K562 (cell line): ENCODE data around the gene POLDIP3. TPM values are rescaled to one million over a fixed set of nuclear protein-coding genes. Genes with fewer than 3 reads are reported as not detected.

Experiments used
- CTBP1 ChIP-seq: fragments of 450-650 bp; IDR thresholded peaks from 2 replicates; pipeline ENCODE4 v1.6.1; 2016; ENCODE audit warnings: borderline replicate concordance
- DPF2 ChIP-seq: fragments of 450-650 bp; IDR thresholded peaks from 2 replicates; pipeline ENCODE4 v1.6.1; 2016
- FOS ChIP-seq: IDR thresholded peaks from 3 replicates; pipeline ENCODE4 v1.6.1; 2011; ENCODE audit not compliant: insufficient read length; ENCODE audit errors: extremely low read depth
- HMG20B ChIP-seq: fragments of 250-450 bp; sonication (Bioruptor Pico); IDR thresholded peaks from 2 replicates; pipeline ENCODE4 v1.5.0; 2021; ENCODE audit warnings: mild to moderate bottlenecking
- HNRNPUL1 ChIP-seq: fragments of 200-400 bp; formaldehyde crosslinking; IDR thresholded peaks from 2 replicates; pipeline ENCODE4 v1.6.1; 2017; ENCODE audit warnings: low read length
- KLF10 ChIP-seq: fragments of 250-450 bp; sonication (Bioruptor Pico); IDR thresholded peaks from 2 replicates; pipeline ENCODE4 v1.6.1; 2021; ENCODE audit warnings: matching md5 sums
- KLF16 ChIP-seq: IDR thresholded peaks from 2 replicates; pipeline ENCODE4 v1.6.1; 2016; ENCODE audit warnings: antibody characterized with exemption
- MAX ChIP-seq: sonication (generic); formaldehyde crosslinking; IDR thresholded peaks from 2 replicates; pipeline ENCODE4 v1.9.0; 2022; ENCODE audit warnings: mild to moderate bottlenecking, missing genetic modification reagents
- MED1 ChIP-seq: sonication (generic); formaldehyde crosslinking; IDR thresholded peaks from 2 replicates; pipeline ENCODE4 v1.8.1; 2023; ENCODE audit warnings: missing genetic modification reagents, borderline replicate concordance
- NFIX ChIP-seq: fragments of 250-450 bp; sonication (Bioruptor Pico); IDR thresholded peaks from 2 replicates; pipeline ENCODE4 v1.4.0; 2020; ENCODE audit warnings: low read depth, mild to moderate bottlenecking, moderate library complexity
- POLR2AphosphoS2 ChIP-seq: IDR thresholded peaks from 2 replicates; pipeline ENCODE4 v1.6.1; 2012; ENCODE audit warnings: low read length, improper control_type of control experiment
- PRMT5 ChIP-seq: sonication (generic); formaldehyde crosslinking; IDR thresholded peaks from 2 replicates; pipeline ENCODE4 v1.5.0; 2020; ENCODE audit warnings: missing genetic modification reagents
- RBM39 ChIP-seq: fragments of 200-400 bp; formaldehyde crosslinking; optimal IDR thresholded peaks from 2 replicates; pipeline ENCODE3; 2018; ENCODE audit warnings: low read depth, low read length
- REST ChIP-seq, 2 experiments: fragments of 450-650 bp; formaldehyde crosslinking in 1 of 2; IDR thresholded peaks; 2 replicates each; pipeline versions ENCODE4 v1.4.0 to v1.6.1; 2014 to 2020; ENCODE audit warnings: mild to moderate bottlenecking in 2 of 2, borderline replicate concordance in 1 of 2, low read depth in 1 of 2
- RUNX1 ChIP-seq: sonication (generic); IDR thresholded peaks from 2 replicates; pipeline ENCODE4 v1.6.1; 2016; ENCODE audit warnings: antibody characterized with exemption, low read depth
- SREBF2 ChIP-seq: sonication (generic); formaldehyde crosslinking; IDR thresholded peaks from 2 replicates; pipeline ENCODE4 v1.4.0; 2020; ENCODE audit warnings: mild to moderate bottlenecking, missing genetic modification reagents
- SRSF7 ChIP-seq: fragments of 200-400 bp; formaldehyde crosslinking; optimal IDR thresholded peaks from 2 replicates; pipeline ENCODE3; 2017; ENCODE audit warnings: mild to moderate bottlenecking, low read depth, low read length
- TAL1 ChIP-seq: fragments of 450-650 bp; IDR thresholded peaks from 2 replicates; pipeline ENCODE4 v1.6.1; 2016; ENCODE audit warnings: mild to moderate bottlenecking
- ZFPM2 ChIP-seq: fragments of 250-450 bp; sonication (Bioruptor Pico); IDR thresholded peaks from 2 replicates; pipeline ENCODE4 v1.5.1; 2022; ENCODE audit warnings: mild to moderate bottlenecking
- ZKSCAN1 ChIP-seq: fragments of 150-350 bp; IDR thresholded peaks from 2 replicates; pipeline ENCODE4 v1.6.1; 2016; ENCODE audit warnings: low read depth, low read length
- ZNF24 ChIP-seq: fragments of 450-650 bp; IDR thresholded peaks from 2 replicates; pipeline ENCODE4 v1.6.1; 2016
- polyA plus RNA-seq, 8 experiments: library from polyadenylated mRNA; depleted of rRNA in 4 of 8; stranded (reverse) in 5 of 8; unstranded in 3 of 8; fragments of >200 nt; fragmentation: Nextera tagmentation in 2 of 8; fragmentation: Illumina TruSeq in 1 of 8; extraction: Ambion mirVana in 2 of 8; extraction: Trizol in 1 of 8; gene quantifications; 2 replicates each; pipeline versions ENCODE4 v1.2.1 to v1.2.3, GENCODE V29; 2011 to 2014; ENCODE audit warnings: inconsistent platforms in 1 of 8, missing spikeins in 1 of 8
- total RNA-seq, 7 experiments: library from RNA; depleted of rRNA in 6 of 7; stranded (reverse); fragments of >200 nt in 6 of 7; fragmentation: Illumina TruSeq in 2 of 7; extraction: Trizol in 2 of 7; gene quantifications; 2 replicates each; pipeline versions ENCODE4 v1.2.1 to v1.2.3, GENCODE V29; 2011 to 2021; ENCODE audit warnings: low replicate concordance in 1 of 7

POLDIP3 gene
- total and polyA plus RNA-seq, 9 of the 15 experiments (the other 6 are each of a cell fraction or from before 2014, with no cell fraction given), result 14.3 to 53.0 (median 26.3) TPM

GRCh38 chr22:42615092-42615859, 593 bp upstream of the POLDIP3 start (continued):
- TF ChIP-seq REST (IDR thresholded peaks at IDR 0.05; ENCODE audit: borderline replicate concordance) (0 out of 2 replicates have a peak, but pooled peaks have one; percentile 7), REST (CRISPR knock-in tag; IDR thresholded peaks at IDR 0.05; ENCODE audit: low read depth) (0 out of 2 replicates have a peak, but pooled peaks have one; percentile 26), HNRNPUL1 (peak; percentile 97), POLR2AphosphoS2 (peak; percentile 100), ZFPM2 (CRISPR knock-in tag) (0 out of 2 replicates have a peak, but pooled peaks have one; percentile 85), ZKSCAN1 (peak; percentile 99), TAL1 (no peak), ZNF24 (peak; percentile 82), HMG20B (CRISPR knock-in tag) (peak; percentile 94), RUNX1 (peak; percentile 99), KLF10 (CRISPR knock-in tag) (peak; percentile 93), CTBP1 (no peak; the same call in 1 of the 2 replicates), SRSF7 (no peak), FOS (no peak), KLF16 (peak; percentile 61), SREBF2 (CRISPR knock-in tag) (no peak), NFIX (CRISPR knock-in tag) (no peak), DPF2 (peak; percentile 68), MAX (CRISPR knock-in tag) (peak; percentile 84), MED1 (CRISPR knock-in tag) (peak; percentile 94), RBM39 (peak; percentile 99), PRMT5 (CRISPR knock-in tag) (no peak)
